GM12892 (cell line): ENCODE data around the gene RRAD.

Experiments used
- POLR2A ChIP-seq: IDR thresholded peaks from 2 replicates; pipeline ENCODE4 v1.6.1; 2011; ENCODE audit warnings: low read depth, low read length, control low read depth
- POLR2AphosphoS5 ChIP-seq: IDR thresholded peaks from 2 replicates; pipeline ENCODE4 v1.6.1; 2011; ENCODE audit warnings: low read depth, low read length, control low read depth
- TAF1 ChIP-seq: IDR thresholded peaks from 2 replicates; pipeline ENCODE4 v1.6.1; 2011; ENCODE audit warnings: low read depth, mild to moderate bottlenecking, control low read depth, low read length, borderline replicate concordance

- TF ChIP-seq POLR2A (no peak), POLR2AphosphoS5 (no peak), TAF1 (no peak)
Measured at GRCh38 chr16:66952430-66953110, 27.2 kb upstream of the RRAD start.
